Panc1 (cell line): ENCODE data around the gene FAM162A. TPM values are rescaled to one million over a fixed set of nuclear protein-coding genes. Genes with fewer than 3 reads are reported as not detected.

Source experiments
- ATAC-seq: fragments of 200-7000 bp; cut with Tn5 transposase; 2 replicates; pipeline ENCODE4 v1.9.1; 2020; ENCODE audit warnings: mild to moderate bottlenecking, moderate library complexity
- BruUV-seq: library from RNA; stranded (reverse); fragments of 400-500 nt; replicated peaks from 2 replicates; lab custom pipeline; 2021; lab: Mats Ljungman, UMichigan
- CTCF ChIA-PET: fragments of 300-600 bp; sonication (Branson Sonifier 250); formaldehyde crosslinking; loops from one replicate; lab custom pipeline; 2022; ENCODE audit warnings: antibody characterized with exemption; lab: Charles Lee
- POLR2A ChIA-PET: fragments of 300-600 bp; sonication (Branson Sonifier 250); formaldehyde crosslinking; loops from one replicate; lab custom pipeline; 2022; ENCODE audit warnings: antibody characterized with exemption; lab: Charles Lee
- DNase-seq: peaks from one replicate; pipeline ENCODE4 v3.0.0-alpha.2; 2010; ENCODE audit warnings: low read depth, low spot score
- H3K27ac ChIP-seq: 2 replicates; pipeline ENCODE4 v1.5.1; 2011; ENCODE audit warnings: mild to moderate bottlenecking, low read length, inconsistent platforms
- H3K27me3 ChIP-seq: fragments of 200-500 bp; sonication (Bioruptor generic); 2 replicates; pipeline ENCODE4 v1.6.0; 2014; ENCODE audit warnings: low read length, inconsistent platforms; ENCODE audit not compliant: control insufficient read depth, insufficient read depth
- H3K36me3 ChIP-seq: fragments of 200-500 bp; sonication (Bioruptor generic); 2 replicates; pipeline ENCODE4 v1.5.1; 2014; ENCODE audit warnings: inconsistent platforms, mild to moderate bottlenecking, low read length, moderate library complexity; ENCODE audit not compliant: control insufficient read depth, insufficient read depth
- H3K4me1 ChIP-seq: 2 replicates; pipeline ENCODE4 v1.5.1; 2011; ENCODE audit warnings: inconsistent platforms, mild to moderate bottlenecking, low read length, moderate library complexity; ENCODE audit not compliant: control insufficient read depth, insufficient read depth
- H3K4me3 ChIP-seq, 2 experiments: 2 replicates each; pipeline ENCODE4 v1.5.1; 2011 to 2012; ENCODE audit warnings: low read depth in 2 of 2, low read length in 2 of 2, mild to moderate bottlenecking in 2 of 2, inconsistent platforms in 1 of 2, moderate library complexity in 1 of 2
- H3K9me3 ChIP-seq: fragments of 200-500 bp; sonication (Bioruptor generic); 2 replicates; pipeline ENCODE4 v1.5.1; 2014; ENCODE audit warnings: low read depth, mild to moderate bottlenecking, inconsistent platforms, low read length, moderate library complexity; ENCODE audit not compliant: control insufficient read depth, insufficient read depth
- CTCF ChIP-seq: fragments of 450-650 bp; IDR thresholded peaks from 2 replicates; pipeline ENCODE4 v1.5.1; 2017; ENCODE audit warnings: mild to moderate bottlenecking
- POLR2AphosphoS5 ChIP-seq: IDR thresholded peaks from 2 replicates; pipeline ENCODE4 v1.6.1; 2012; ENCODE audit warnings: mild to moderate bottlenecking, low read depth, low read length, moderate library complexity
- REST ChIP-seq, 2 experiments: IDR thresholded peaks; 2 replicates each; pipeline ENCODE4 v1.6.1; 2011 to 2012; ENCODE audit warnings: low read depth in 2 of 2, control low read depth in 1 of 2, low read length in 1 of 2, mild to moderate bottlenecking in 1 of 2, moderate library complexity in 1 of 2; ENCODE audit not compliant: insufficient read depth in 1 of 2
- SIN3A ChIP-seq: IDR thresholded peaks from 2 replicates; pipeline ENCODE4 v1.6.1; 2012; ENCODE audit warnings: low read depth, mild to moderate bottlenecking, low read length, moderate library complexity, borderline replicate concordance; ENCODE audit not compliant: insufficient read depth
- TCF7L2 ChIP-seq: IDR thresholded peaks from 2 replicates; pipeline ENCODE4 v1.6.1; 2011; ENCODE audit warnings: mild to moderate bottlenecking, low read depth, low read length, inconsistent platforms
- in situ Hi-C: cut with HindIII; loops from 2 replicates; pipeline ENCODE4 v1.10.0; 2016; ENCODE audit warnings: low sequenced_read_pairs, low pct_unique_long_range_greater_than_20kb
- intact Hi-C: fragments of 100-400 bp; cut with micrococcal nuclease; formaldehyde crosslinking; loops from one replicate; pipeline ENCODE4 v1.10.0; 2022; ENCODE audit not compliant: unreplicated experiment
- total RNA-seq: library from RNA; stranded (reverse); gene quantifications from one replicate; pipeline ENCODE4 v1.2.1, GENCODE V29; 2021; ENCODE audit not compliant: unreplicated experiment

Gene FAM162A
- total RNA-seq, 1 experiment from 2014 or later: 59.6 TPM

GRCh38 chr3:122410111-122410510, 26.1 kb downstream of the FAM162A start:
- Histone ChIP-seq H3K36me3 (peaks cover 12% of the 10 kb centered on the region), H3K4me3 (no peak overlapping the region), H3K27me3 (no peaks in the 10 kb centered on the region), H3K9me3 (no peaks in the 10 kb centered on the region), H3K4me1 (peaks cover 6% of the 10 kb centered on the region), H3K27ac (no peak overlapping the region)
- TF ChIP-seq POLR2AphosphoS5 (no peak), TCF7L2 (no peak), REST (IDR thresholded peaks at IDR 0.05; ENCODE audit: insufficient read depth in 1 of 2, low read depth in 2 of 2, low read length in 1 of 2) (no peak), CTCF (no peak), SIN3A (no peak)
- POLR2A ChIA-PET: interaction anchor here (0.6 kb wide), 1 partner anchor 10 kb away, joined by 5 read pairs; no protein-coding TSS in a partner anchor
- in situ Hi-C loops (no loop called here), intact Hi-C loops (no loop called here)
- BruUV-seq: no TSS peak
- CTCF ChIA-PET: no interaction called here
- ATAC-seq (no peak), DNase-seq (no peak)

- Histone ChIP-seq H3K36me3 (peaks cover 12% of the 10 kb centered on the region), H3K27me3 (no peaks in the 10 kb centered on the region), H3K4me1 (peaks cover 10% of the 10 kb centered on the region), H3K27ac (peak overlapping the region; percentile 23; the same call in 1 of the 2 replicates), H3K4me3 (no peak overlapping the region), H3K9me3 (no peaks in the 10 kb centered on the region)
- intact Hi-C loops (no loop called here), in situ Hi-C loops (no loop called here)
- TF ChIP-seq POLR2AphosphoS5 (no peak), CTCF (no peak), REST (IDR thresholded peaks at IDR 0.05; ENCODE audit: insufficient read depth in 1 of 2, low read depth in 2 of 2, low read length in 1 of 2) (no peak), TCF7L2 (no peak), SIN3A (no peak)
- no TSS peak for BruUV-seq
- ATAC-seq: no peak
- DNase-seq: no peak
- POLR2A ChIA-PET: interaction anchor here (0.6 kb wide), 1 partner anchor 10 kb away, joined by 5 read pairs; no protein-coding TSS in a partner anchor
- CTCF ChIA-PET: no interaction called here
Measured at GRCh38 chr3:122410639-122411038, 26.7 kb downstream of the FAM162A start.
